Ovary (tissue), 9 donors: Measurements from ENCODE around the gene P2RY2. TPM values are rescaled to one million over a fixed set of nuclear protein-coding genes. Genes with fewer than 3 reads are reported as not detected.

Experiments used
- DNase-seq, 5 donors: peaks; one replicate each; pipeline ENCODE4 v3.0.0-alpha.2; 2019 to 2020
- H3K27ac ChIP-seq, 2 donors: fragments of 200-600 bp; one replicate each; pipeline versions ENCODE4 v1.5.1 to v1.8.0; 2019 to 2022
- H3K27me3 ChIP-seq: fragments of 200-600 bp; one replicate; pipeline ENCODE4 v1.8.0; 2022
- H3K36me3 ChIP-seq: fragments of 200-600 bp; sonication (generic); one replicate; pipeline ENCODE4 v1.5.1; 2019
- H3K4me1 ChIP-seq: one replicate; pipeline ENCODE4 v1.8.1; 2013; ENCODE audit warnings: mild to moderate bottlenecking, moderate library complexity; ENCODE audit not compliant: insufficient read depth
- H3K4me3 ChIP-seq: fragments of 200-600 bp; sonication (generic); one replicate; pipeline ENCODE4 v1.5.1; 2017
- H3K9me3 ChIP-seq, 2 donors: fragments of 200-600 bp in 1 of 2; sonication (generic) in 1 of 2; one replicate each; pipeline versions ENCODE4 v1.5.1 to v1.8.1; 2013 to 2019; ENCODE audit warnings: mild to moderate bottlenecking in 1 of 2, moderate library complexity in 1 of 2
- EP300 ChIP-seq: sonication (generic); formaldehyde crosslinking; IDR thresholded peaks from one replicate; pipeline ENCODE4 v1.6.1; 2017; ENCODE audit warnings: antibody characterized with exemption
- POLR2A ChIP-seq: fragments of 450-650 bp; IDR thresholded peaks from one replicate; pipeline ENCODE4 v1.6.1; 2017; ENCODE audit warnings: antibody characterized with exemption, mild to moderate bottlenecking, moderate library complexity
- WGBS, 3 donors: extraction: QIAGEN DNeasy Blood & Tissue Kit in 1 of 3; methylation state at CpG; one replicate each; pipeline versions ENCODE4 v1.1.5 to v1.1.7; 2013 to 2017; 5-methylcytosine and 5-hydroxymethylcytosine counted together
- intact Hi-C, 4 donors: fragments of 100-400 bp; cut with DNase I; formaldehyde crosslinking; loops; one replicate each; pipeline versions ENCODE4 v1.11.0 to v1.15.1; 2022 to 2023
- polyA plus RNA-seq, 2 donors: library from polyadenylated mRNA; stranded (reverse); fragments of 200-250 nt in 1 of 2; fragments of 350-450 nt in 1 of 2; fragmentation: Illumina TruSeq in 1 of 2; extraction: RNeasy Lipid Tissue Mini Kit (QIAGEN cat#74804) in 1 of 2; gene quantifications; one replicate each; pipeline ENCODE4 v1.2.3, GENCODE V29; 2013 to 2014
- total RNA-seq, 7 donors: library from RNA; depleted of rRNA in 2 of 7; stranded (reverse); fragments of >200 nt in 2 of 7; fragmentation: NEBNext Ultra II Directional in 3 of 7; extraction: Animal tissue kit (Norgen Biotek cat#: 25700) in 3 of 7; gene quantifications; one replicate each; pipeline versions ENCODE4 v1.1.0 to v1.2.4, GENCODE V29; 2016 to 2023
- TF ChIP-seq, protein P1 (sequence below), 3 donors: fragments of 450-650 bp in 2 of 3; fragments of 200-600 bp in 1 of 3; IDR thresholded peaks; one replicate each; pipeline versions ENCODE4 v1.5.1 to v1.8.0; 2016 to 2022; ENCODE audit warnings: antibody characterized with exemption in 3 of 3, mild to moderate bottlenecking in 1 of 3
- donor health status: DM: no; HTN: no; CAD: no; lungs with moderate emphysema.
- donor health status: DM: no; HTN: no; CAD: no.
- donor health status: Bipolar disorder and iron deficiency.
- donor health status: DM: yes; HTN: yes; CAD: no.
- donor health status: DM: no; HTN: no; CAD: no.
- donor health status: DM: yes; HTN: yes; CAD: no.

P2RY2 gene
- total and polyA plus RNA-seq, 9 donors: 0.44 to 1.6 (median 1.0) TPM

DNA sequence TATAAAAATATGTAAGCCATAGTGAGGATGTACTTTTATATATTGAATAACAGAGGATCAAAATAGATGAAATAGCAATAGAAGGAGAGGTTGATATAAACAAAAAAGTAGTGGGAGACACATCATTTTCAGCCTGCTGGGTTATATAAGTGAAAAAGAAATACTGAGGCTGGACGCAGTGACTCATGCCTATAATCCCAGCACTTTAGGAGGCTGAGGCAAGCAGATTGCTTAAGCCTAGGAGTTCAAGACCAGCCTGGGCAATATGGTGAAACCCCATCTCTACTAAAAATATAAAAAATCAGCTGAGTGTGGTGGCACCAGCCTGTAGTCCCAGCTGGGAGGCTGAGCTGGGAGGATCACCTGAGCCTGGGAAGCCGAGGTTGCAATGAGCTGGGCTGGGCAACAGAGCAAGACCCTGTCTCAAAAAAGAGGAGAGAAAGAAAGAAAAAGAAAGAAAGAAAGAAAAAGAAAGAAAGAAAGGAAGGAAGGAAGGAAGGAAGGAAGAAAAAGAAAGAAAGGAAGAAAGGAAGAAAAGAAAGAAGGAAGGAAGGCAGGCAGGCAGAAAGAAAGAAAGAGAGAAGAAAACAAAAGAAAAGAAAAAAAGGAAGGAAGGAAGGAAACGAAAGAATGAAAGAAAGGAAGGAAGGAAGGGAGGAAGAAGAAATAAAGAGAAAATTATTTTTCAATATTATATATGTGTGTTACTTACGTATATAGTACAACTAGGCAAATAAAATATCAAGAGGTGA, 7.0 kb upstream of the P2RY2 start:
- intact Hi-C loops: no loop called here
- Histone ChIP-seq H3K27ac (no peak overlapping the region), H3K4me3 (no peak overlapping the region), H3K27me3 (no peaks in the 10 kb centered on the region), H3K9me3 (no peaks in the 10 kb centered on the region), H3K36me3 (no peaks in the 10 kb centered on the region), H3K4me1 (peaks cover 2% of the 10 kb centered on the region)
- no peak for DNase-seq
- WGBS, 3 donors: 77 to 82% (median 78%) methylated on average over 4 of the region's 4 CpGs
- TF ChIP-seq POLR2A: no peak

DNA sequence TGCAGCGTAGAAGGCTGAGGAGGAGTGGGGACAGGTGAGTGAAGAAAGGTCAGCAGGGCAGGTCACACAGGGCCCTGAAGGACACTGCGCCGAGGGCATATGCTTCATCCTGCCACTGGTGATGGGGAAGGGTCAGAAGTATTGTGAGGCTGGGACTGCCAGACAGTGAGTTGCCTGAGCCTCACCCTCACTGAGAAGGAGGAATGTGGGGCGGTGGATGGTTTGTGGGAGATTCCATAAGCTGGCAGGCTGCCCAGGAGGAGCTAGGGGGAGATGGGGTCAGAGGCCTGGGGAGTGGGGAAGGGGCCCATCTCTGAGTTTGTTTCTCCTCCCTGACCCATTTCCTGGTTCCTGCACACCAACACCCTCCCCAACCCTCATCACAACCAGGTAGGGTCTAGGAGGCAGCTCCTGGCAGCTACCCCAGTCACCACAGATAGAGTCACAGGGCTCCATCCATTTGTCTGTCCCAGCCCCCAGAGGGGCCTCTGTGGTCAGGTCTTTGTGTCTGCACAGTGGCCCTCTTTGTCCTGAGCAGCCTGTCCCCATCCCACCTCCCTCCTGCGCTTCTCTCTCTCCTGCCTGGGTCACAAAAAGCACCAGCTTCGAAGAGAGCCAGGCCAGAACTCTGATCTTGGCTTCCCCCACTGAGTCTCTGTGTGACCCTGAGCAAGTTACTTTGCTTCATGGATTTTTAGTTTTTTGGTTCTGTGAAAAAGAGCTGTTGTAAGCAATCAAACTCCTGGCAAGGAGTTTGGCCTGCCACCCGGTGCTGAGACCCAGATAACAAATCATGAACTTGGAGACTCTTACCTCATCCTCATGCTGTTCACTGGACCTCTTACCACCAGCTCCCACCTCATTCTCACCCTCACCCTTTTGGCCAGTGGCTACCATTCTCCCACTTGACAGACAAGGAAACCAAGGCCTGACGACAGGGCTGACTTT, 4.6 kb upstream of the P2RY2 start:
- TF ChIP-seq, protein P1, sequence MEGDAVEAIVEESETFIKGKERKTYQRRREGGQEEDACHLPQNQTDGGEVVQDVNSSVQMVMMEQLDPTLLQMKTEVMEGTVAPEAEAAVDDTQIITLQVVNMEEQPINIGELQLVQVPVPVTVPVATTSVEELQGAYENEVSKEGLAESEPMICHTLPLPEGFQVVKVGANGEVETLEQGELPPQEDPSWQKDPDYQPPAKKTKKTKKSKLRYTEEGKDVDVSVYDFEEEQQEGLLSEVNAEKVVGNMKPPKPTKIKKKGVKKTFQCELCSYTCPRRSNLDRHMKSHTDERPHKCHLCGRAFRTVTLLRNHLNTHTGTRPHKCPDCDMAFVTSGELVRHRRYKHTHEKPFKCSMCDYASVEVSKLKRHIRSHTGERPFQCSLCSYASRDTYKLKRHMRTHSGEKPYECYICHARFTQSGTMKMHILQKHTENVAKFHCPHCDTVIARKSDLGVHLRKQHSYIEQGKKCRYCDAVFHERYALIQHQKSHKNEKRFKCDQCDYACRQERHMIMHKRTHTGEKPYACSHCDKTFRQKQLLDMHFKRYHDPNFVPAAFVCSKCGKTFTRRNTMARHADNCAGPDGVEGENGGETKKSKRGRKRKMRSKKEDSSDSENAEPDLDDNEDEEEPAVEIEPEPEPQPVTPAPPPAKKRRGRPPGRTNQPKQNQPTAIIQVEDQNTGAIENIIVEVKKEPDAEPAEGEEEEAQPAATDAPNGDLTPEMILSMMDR (IDR thresholded peaks at IDR 0.05): no peak
- TF ChIP-seq EP300: no peak
- TF ChIP-seq POLR2A: no peak
- Histone ChIP-seq H3K36me3 (no peaks in the 10 kb centered on the region), H3K4me3 (no peak overlapping the region), H3K9me3 (no peaks in the 10 kb centered on the region), H3K4me1 (peaks cover 14% of the 10 kb centered on the region), H3K27ac (no peak overlapping the region), H3K27me3 (no peaks in the 10 kb centered on the region)
- WGBS, 3 donors: 69 to 74% (median 74%) methylated on average over 8 of the region's 8 CpGs
- intact Hi-C loops: no loop called here
- DNase-seq: peak in 1 of 5 donors; percentile 34

- intact Hi-C loops: no loop called here
- no peaks in the 10 kb centered on the region for H3K36me3 ChIP-seq
- TF ChIP-seq POLR2A (no peak), EP300 (no peak)
- TF ChIP-seq, protein P1 (IDR thresholded peaks at IDR 0.05): no peak
- H3K4me3 ChIP-seq: no peak overlapping the region
- DNase-seq: peak in 1 of 5 donors; percentile 23
- 94 to 97% (median 95%) methylated on average over 5 of the region's 5 CpGs for WGBS, 3 donors
- H3K27ac ChIP-seq: no peak overlapping the region
- H3K9me3 ChIP-seq: no peaks in the 10 kb centered on the region
- H3K4me1 ChIP-seq: peaks cover 14% of the 10 kb centered on the region
- H3K27me3 ChIP-seq: no peaks in the 10 kb centered on the region
Measured at GRCh38 chr11:73215191-73216134, 2.6 kb upstream of the P2RY2 start.

DNA sequence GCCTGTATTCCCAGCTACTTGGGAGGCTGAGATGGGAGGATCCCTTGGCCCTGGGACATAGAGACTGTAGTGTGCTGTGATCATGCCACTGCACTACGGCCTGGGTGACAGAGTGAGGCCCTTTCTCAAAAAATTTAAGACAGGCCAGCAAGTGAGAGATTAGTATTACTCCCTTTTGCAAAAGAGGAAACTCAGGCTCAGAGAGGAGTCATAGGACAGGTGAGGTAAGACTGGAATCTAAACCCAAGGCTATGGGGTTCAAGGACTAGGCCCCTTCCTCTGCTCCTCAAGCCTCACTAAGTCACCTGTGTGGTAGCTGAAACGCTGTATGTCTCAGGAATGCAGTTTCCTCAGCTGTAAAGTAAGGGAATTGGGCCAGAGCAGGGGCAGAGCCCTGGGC, 1.6 kb upstream of the P2RY2 start:
- no peaks in the 10 kb centered on the region for H3K36me3 ChIP-seq
- H3K4me1 ChIP-seq: peaks cover 14% of the 10 kb centered on the region
- H3K27ac ChIP-seq: no peak overlapping the region
- no peaks in the 10 kb centered on the region for H3K9me3 ChIP-seq
- TF ChIP-seq EP300: no peak
- TF ChIP-seq, protein P1 (IDR thresholded peaks at IDR 0.05): no peak
- no peak for TF ChIP-seq POLR2A
- intact Hi-C loops: no loop called here
- no peak for DNase-seq
- no peak overlapping the region for H3K4me3 ChIP-seq
- WGBS, 3 donors: 89 to 96% (median 92%) methylated on average over 2 of the region's 2 CpGs
- H3K27me3 ChIP-seq: no peaks in the 10 kb centered on the region
